Activated naive CD4-positive, alpha-beta T cell treated with Interleukin-2 at 50 U/mL for 16 hours (primary cell): ENCODE results near the gene INPP5A.

Experiments used
- DNase-seq: peaks from one replicate; pipeline ENCODE4 v3.0.0-alpha.2; 2020

Gene INPP5A

DNA sequence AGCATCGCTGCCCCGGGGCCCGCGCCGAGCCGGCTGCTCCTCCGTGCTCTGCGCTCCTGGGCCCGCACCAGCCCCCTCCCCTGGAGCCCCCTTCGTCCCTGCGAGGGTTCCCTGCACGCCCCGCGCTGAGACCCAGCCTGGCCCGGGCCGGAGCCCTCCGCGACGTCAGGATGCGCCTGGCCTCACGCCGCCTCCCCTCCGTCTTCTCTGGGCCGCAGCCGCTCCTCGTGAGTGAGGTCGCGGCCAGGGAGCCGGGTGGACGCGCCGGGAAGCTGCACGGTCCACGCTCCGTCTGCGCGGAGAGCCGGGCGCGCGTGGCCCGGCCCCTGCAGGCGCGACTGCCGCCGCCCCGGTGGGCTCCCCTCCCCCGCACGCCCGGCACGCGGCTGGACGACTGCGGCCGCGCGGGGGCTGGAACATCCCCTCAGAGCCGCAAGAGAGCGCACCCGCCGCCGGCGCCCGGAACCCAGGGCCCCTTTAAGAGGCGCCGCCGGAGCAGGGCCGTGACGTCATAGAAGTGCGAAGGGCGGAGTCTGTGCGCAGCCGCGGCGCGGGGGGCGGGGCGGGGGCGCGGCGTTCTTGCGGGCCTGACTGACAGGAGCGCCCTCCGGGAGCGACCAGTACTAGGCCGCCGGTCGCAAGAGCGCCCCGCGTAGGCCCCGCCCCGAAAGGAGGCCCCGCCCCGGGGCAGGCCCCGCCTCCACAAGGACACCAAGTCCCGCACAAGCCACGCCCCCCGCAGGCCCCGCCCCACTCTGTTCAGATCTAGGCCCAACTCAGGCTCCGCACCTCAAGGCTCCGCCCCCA, 507 bp upstream of the INPP5A start:
- peak; percentile 100 for DNase-seq

DNA sequence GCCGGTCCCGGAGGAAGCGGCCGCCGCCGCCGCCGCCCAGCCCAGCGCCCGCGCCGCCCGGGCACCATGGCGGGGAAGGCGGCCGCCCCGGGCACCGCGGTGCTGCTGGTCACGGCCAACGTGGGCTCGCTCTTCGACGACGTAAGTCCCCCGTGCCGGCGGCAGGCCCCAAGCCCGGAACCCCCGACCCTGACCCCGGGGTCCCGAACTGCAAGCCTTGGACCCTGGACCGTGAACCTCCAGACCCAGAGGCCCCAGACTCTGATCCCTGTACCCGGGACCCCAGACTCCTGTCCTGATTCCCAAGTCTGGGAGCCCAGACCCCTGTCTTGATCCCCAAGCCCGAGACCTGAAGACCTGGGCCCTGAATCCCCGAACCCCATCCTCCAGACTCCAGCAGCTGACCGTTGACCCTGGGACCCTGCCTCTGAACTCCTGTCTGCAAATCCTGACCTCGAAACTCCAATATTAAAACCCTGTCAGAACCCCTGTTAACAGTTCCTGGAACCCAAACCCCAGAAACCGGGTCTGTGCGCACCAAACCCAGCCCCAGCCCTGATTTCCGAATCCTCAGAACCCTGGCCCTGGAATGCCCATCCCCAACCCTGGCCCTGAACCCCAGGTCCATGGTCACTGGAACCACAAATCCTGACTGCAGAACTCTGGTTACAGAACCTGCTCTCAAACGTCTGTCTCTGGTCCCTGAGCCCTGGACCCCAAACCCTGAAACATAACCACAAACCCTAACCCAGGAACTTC, 623 bp downstream of the INPP5A start:
- no peak for DNase-seq

- DNase-seq = no peak
Measured at GRCh38 chr10:132538790-132539421, 1.3 kb downstream of the INPP5A start.

- peak; percentile 29 for DNase-seq
Measured at GRCh38 chr10:132539431-132539839, 1.8 kb downstream of the INPP5A start.

DNA sequence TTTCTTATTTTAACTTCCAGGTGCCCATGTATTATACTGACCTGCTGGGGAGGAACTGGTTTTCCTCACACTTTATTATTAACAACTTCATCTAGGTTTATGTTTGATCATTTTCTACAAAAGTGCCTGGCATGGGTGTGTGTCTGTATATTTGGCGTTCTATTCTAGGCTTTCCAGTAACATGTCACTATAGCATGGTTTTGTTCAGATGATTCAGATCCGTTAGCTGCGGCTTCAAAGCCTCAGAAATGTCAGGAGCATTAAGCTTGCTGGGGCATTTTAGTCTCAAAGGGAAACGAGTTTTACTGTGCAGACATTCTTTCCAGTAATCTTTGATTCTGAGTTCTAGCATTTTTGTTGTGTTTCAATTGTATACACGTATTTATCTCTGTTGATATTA, 2.3 kb downstream of the INPP5A start:
- DNase-seq = no peak

- DNase-seq = no peak
Measured at GRCh38 chr10:132540456-132540855, 2.9 kb downstream of the INPP5A start.

DNA sequence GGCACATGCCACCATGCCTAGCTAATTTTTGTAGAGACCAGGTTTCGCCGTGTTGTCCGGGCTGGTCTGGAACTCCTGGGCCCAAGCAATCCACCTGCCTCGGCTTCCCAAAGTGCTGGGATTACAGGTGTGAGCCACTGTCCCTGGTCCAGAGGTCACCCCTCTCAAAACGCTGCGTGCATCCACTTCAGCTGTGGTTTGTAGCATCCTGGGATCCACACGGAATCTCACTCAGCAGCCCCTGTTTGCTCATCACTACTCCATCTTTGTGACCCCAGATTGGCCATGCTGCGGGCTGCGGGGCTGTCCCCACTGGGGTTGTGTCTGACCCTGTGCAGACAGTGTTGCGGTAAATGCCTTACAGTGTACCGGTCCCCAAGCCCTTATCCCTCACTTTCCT, 3.5 kb downstream of the INPP5A start:
- no peak for DNase-seq

- DNase-seq = no peak
Measured at GRCh38 chr10:132541601-132542011, 4.0 kb downstream of the INPP5A start.

DNA sequence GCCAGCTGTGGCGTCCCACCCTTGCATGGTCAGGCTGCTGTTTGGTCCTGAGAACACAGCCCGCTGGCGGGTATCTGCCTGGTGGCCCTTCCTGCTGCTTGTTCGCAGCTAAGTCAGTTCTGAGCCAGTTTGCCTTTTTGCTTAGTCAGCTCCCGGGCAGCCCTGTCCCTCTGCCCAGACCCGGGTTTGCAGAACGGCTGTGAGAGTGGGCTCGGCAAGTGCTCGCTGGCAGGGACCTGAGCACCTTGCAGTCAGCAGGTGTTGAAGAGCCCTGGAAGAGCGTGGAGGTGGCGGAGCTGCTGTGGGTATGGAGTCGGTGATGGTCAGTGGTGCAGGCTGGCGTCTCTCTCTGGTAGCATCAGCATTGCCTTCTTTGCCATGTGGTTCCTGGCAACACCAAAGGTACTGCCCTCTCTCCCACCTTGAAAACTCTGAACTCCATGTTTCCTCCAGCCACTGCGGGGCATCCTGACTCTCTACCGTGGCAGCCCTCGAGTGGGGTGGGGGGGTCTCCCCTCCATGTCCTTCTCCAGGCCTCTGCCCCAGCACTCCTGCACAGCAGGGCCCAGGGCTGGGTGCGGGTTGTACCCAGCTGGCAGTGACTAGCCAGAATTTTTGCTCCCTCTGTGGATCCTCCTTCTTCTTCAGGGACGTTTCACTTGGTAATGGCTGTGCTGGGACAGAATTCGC, 4.6 kb downstream of the INPP5A start:
- DNase-seq = no peak

- no peak for DNase-seq
Measured at GRCh38 chr10:132542819-132543218, 5.2 kb downstream of the INPP5A start.

DNA sequence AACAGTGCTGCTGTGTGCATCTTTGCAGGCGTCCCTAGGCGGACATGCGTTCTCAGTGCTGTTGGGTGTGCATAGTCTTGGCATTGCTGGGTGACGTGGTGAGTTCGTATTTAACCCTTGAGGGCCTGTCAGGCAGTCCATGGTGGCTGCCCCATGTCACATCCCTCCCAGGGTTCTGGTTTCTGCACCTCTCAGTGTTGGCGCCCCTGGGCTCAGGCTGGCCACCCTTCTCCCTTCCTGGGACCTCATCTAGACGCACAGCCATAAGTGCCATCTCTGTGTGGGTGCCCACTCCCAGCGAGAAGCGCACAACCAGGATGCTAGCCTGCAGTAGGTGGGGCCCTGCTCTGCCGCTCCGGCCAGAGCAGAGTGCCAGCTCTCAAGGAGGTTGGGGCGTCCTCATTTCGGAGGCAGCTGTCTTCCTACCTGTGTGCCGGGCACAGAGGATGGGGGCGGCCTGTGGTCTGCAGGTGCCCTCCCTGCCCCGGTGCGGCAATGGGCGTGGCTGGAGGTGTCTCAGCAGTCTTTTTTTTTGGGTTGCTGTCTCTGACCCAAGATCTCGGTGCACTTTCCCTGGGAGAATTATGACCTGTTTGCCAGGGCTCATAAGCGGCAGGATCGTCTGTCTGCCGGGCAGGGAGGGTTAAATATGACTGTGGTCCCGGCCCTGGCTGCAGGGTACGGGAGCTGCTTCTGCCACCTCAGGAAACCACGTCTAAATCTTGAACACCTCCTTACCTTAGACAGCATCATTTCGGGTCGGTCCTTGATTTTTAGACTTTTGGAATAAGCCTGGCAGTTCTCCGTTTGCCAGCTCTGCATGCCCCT, 6.5 kb downstream of the INPP5A start:
- DNase-seq = peak; percentile 21

DNA sequence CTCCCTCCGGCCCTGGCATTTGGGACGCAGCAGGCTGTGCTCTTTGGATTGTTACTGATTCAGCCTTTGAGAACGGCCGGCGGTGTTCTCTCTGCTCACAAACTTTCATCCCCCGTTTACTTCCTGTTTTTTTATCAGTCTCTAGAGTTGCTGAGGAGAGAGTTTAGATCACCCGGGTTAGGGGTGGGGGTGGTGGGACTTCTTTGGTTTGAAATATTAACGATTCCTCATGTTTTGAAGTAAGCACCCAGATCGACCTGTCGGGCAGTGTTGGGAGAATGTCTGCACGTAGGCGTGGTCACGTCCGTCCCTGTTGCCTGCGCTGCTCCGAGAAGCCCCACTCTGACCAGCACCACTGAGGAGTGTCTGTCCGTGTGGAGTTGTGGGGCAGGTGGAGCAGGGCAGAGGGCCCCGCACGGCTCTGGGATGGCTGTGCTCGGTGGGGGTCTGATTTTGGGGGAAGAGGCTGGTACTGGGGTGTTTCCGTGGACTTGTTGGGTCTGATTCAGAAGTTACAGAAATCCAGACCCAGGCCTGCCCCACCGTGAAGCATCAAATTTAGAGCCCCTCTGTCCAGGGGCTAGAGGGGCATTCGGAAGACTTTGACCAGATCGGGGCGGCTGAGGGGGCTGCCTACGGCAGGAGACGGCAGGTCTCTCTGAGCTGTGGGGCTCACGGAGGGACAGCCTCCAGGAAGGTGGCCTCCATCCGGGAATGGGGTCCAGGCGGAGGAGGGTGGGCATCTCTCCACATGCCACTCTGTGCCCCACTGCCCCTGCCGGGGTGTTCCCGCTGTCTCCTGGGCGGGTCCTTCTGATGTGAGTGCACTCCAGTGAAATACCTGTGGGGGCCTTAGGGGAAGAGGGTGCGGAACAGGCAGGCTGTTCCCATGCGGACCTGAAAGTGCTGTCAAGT, 7.4 kb downstream of the INPP5A start:
- DNase-seq = no peak

DNA sequence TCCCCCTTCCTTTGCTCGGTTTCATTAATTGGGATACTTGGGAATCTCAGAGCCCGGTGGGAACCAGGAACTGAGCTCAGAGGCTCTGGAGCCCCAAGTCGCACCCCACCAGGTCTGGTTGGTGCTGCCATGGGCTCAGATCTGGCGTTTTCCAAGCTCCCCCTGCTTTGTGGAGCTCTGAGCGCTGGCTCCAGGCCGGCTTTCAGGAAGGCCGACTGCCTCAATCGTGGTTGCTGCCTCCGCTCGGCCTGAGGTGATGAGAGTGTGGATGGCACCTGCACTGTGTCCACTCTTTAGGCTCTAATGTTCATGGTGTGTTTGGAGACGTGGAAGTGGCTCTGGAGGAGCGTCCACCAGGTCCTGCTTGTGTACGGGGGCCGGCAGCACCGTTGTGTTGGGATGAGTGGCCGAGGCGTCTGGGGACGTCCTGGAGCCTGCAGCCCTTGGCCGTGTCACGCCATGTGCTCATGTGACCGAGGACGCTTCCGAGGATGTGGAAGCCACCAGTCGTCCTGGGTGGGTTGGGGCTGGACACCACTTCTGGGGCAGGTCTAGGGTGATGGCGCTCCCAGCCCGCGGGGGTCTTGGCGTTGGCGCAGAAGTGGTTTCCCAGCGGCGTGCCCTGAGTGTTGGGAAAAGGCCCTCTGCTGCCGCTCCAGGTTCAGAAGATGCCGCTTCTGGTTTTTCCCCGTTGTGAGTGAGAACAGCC, 8.2 kb downstream of the INPP5A start:
- no peak for DNase-seq

DNA sequence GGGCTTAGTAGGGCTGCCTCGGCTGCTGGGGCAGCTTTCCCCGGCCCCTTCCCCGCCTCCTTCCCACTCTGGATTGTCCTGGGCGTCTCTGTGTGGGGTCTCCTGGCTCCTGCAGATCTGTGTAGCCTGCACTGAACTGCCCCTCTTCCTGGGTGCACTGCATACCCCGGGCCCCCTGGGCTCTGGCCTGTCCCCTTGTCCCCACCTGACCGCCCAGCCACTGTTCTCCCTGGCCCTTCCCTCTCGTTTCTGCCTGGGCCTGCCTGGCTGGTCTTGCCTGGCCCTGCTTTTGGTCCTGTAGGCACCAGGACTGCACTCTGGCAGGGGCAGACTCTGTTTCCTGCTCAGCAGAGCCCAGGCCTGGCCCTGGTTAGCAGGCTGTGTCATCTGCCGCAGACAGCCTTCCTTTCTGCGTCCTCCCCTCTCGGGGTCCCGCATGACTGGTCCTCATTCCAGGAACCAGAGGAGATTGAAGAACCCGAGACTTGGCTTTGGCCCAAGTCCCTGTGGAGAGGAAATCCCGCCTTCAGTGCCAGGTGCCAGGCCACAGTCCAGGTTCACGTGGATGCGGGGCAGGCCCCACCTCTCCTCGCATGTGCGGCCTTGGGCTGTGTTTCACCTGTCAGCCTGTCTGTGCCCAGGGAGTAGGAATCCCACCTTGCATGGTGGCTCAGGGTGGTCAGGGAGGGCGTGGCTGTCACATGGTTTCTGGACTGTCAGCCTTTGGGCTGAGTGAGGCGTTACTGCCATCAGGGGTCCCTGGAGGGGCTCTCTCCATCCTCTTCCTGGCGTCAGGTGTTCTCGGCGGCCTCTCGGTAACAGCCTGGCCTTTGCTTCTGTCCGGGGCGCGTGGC, 9.2 kb downstream of the INPP5A start:
- DNase-seq = no peak

DNA sequence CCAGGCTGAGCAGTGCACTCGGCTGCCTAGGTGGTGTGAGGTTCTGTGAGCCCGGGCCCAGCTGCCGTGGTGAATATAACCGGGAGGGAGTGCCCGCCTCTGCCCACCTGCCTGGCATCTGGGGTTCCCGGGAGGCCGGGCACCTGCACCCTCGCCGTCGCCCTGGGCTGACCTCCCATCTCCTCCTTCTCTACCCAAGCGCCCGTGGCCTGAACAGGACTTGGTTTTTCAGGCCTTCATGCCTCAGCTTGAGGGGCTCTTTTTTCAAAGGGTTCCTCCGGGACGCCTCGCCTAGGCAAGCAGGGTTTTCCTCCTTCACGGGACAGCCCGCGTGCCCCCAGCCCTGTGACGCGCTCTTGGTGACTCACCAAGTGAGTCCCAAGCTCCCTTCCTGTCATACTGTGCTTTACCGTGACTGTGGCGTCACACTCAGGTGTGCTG, 9.9 kb downstream of the INPP5A start:
- DNase-seq = no peak

GRCh38 chr10:132548106-132548823, 10.7 kb downstream of the INPP5A start:
- no peak for DNase-seq

DNA sequence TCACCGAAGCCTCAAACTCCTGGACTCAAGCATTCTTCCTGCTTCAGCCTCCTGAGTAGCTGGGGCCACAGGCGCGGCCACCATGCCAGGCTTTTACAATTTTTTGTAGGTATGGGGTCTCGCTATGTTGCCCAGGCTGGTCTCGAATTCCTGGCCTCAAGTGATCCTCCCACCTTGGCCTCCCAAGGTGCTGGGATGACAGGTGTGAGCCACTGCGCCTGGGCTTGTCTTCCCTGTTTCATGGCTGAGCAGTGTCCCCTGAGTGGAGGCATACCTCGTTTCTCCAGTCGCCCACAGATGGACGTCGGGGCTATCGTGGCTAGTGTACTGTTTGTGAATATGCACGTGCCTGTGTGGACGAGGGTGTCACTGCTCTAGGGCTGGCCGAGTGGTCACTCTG, 11.3 kb downstream of the INPP5A start:
- no peak for DNase-seq

- no peak for DNase-seq
Measured at GRCh38 chr10:132549371-132549770, 11.8 kb downstream of the INPP5A start.
